MM.1S (cell line): Measurements from ENCODE around the gene TRIM72.
A peak's percentile ranks its signal among the peaks of the same experiment; 100 is the strongest.

Source experiments
- DNase-seq: peaks from one replicate; pipeline ENCODE4 v3.0.0-alpha.2; 2015
- H2AFZ ChIP-seq: fragments of 300-600 bp; sonication (generic); 2 replicates; pipeline ENCODE4 v1.6.0; 2016; ENCODE audit warnings: antibody characterized with exemption, low read length
- H3F3A ChIP-seq: fragments of 300-600 bp; sonication (generic); 2 replicates; pipeline ENCODE4 v1.6.1; 2016; ENCODE audit warnings: mild to moderate bottlenecking, antibody characterized with exemption, low read length, moderate library complexity, mixed read lengths; ENCODE audit not compliant: insufficient read depth
- H3K27ac ChIP-seq: fragments of 300-600 bp; sonication (generic); 2 replicates; pipeline ENCODE4 v1.5.1; 2016; ENCODE audit warnings: mild to moderate bottlenecking, low read length
- H3K27me3 ChIP-seq: fragments of 300-600 bp; sonication (generic); replicated peaks from 2 replicates; pipeline ENCODE4 v1.6.0; 2016; ENCODE audit warnings: low read length; ENCODE audit not compliant: insufficient read depth
- H3K36me3 ChIP-seq: fragments of 300-600 bp; sonication (generic); replicated peaks from 2 replicates; pipeline ENCODE4 v1.6.1; 2016; ENCODE audit warnings: mild to moderate bottlenecking, low read length, mixed read lengths; ENCODE audit not compliant: insufficient read depth
- H3K4me1 ChIP-seq: fragments of 300-600 bp; sonication (generic); 2 replicates; pipeline ENCODE4 v1.6.1; 2016; ENCODE audit warnings: low read length, mixed read lengths
- H3K4me2 ChIP-seq: fragments of 300-600 bp; sonication (generic); 2 replicates; pipeline ENCODE4 v1.6.0; 2016; ENCODE audit warnings: low read depth, low read length
- H3K4me3 ChIP-seq: fragments of 300-600 bp; sonication (generic); 2 replicates; pipeline ENCODE4 v1.5.1; 2016; ENCODE audit warnings: low read length, mixed read lengths
- H3K79me2 ChIP-seq: fragments of 300-600 bp; sonication (generic); 2 replicates; pipeline ENCODE4 v1.6.1; 2016; ENCODE audit warnings: mixed run types, low read length, mixed read lengths
- H3K9ac ChIP-seq: fragments of 300-600 bp; sonication (generic); 2 replicates; pipeline ENCODE4 v1.6.1; 2016; ENCODE audit warnings: low read length, mixed read lengths
- H3K9me2 ChIP-seq: fragments of 300-600 bp; sonication (generic); replicated peaks from 2 replicates; pipeline ENCODE4 v1.6.1; 2016; ENCODE audit warnings: mild to moderate bottlenecking, low read length, mixed read lengths; ENCODE audit not compliant: insufficient read depth
- H3K9me3 ChIP-seq: fragments of 300-600 bp; sonication (generic); replicated peaks from 2 replicates; pipeline ENCODE4 v1.6.1; 2016; ENCODE audit warnings: mild to moderate bottlenecking, low read length, mixed read lengths; ENCODE audit not compliant: insufficient read depth
- H4K20me1 ChIP-seq: fragments of 300-600 bp; sonication (generic); 2 replicates; pipeline ENCODE4 v1.6.1; 2016; ENCODE audit warnings: mild to moderate bottlenecking, low read length, moderate library complexity, mixed read lengths; ENCODE audit not compliant: insufficient read depth
- CTCF ChIP-seq: fragments of 300-600 bp; sonication (generic); IDR thresholded peaks from 2 replicates; pipeline ENCODE4 v1.5.1; 2016; ENCODE audit warnings: antibody characterized with exemption, low read length, mixed read lengths
- EZH2 ChIP-seq: fragments of 300-600 bp; sonication (generic); optimal IDR thresholded peaks from 2 replicates; pipeline ENCODE3; 2017; ENCODE audit warnings: low read depth, mild to moderate bottlenecking, antibody characterized with exemption, low read length, mixed read lengths
- EZH2phosphoT487 ChIP-seq: fragments of 300-600 bp; sonication (generic); IDR thresholded peaks from 2 replicates; pipeline ENCODE4 v1.6.1; 2018; ENCODE audit warnings: antibody characterized with exemption, low read length

TRIM72 gene

GRCh38 chr16:31181102-31181830 is 32.7 kb upstream of the TRIM72 start:
- Histone ChIP-seq H3K4me2 (peak overlapping the region; percentile 96), H3K9me2 (no peaks in the 10 kb centered on the region), H3K9ac (peak overlapping the region; percentile 96; the same call in 1 of the 2 replicates), H3K9me3 (no peaks in the 10 kb centered on the region), H3F3A (peaks cover 16% of the 10 kb centered on the region), H3K36me3 (peaks cover 29% of the 10 kb centered on the region), H4K20me1 (peaks cover 41% of the 10 kb centered on the region), H3K4me1 (peaks cover 21% of the 10 kb centered on the region), H3K27me3 (peaks cover 12% of the 10 kb centered on the region), H3K79me2 (peaks cover 61% of the 10 kb centered on the region), H3K27ac (peak overlapping the region; percentile 68; the same call in 1 of the 2 replicates), H2AFZ (no peak overlapping the region), H3K4me3 (peak overlapping the region; percentile 89)
- DNase-seq = no peak
- no peak for TF ChIP-seq EZH2
- no peak for TF ChIP-seq EZH2phosphoT487
- no peak for TF ChIP-seq CTCF

- DNase-seq = no peak
- no peak for TF ChIP-seq EZH2
- H3K4me3 ChIP-seq = no peak overlapping the region
- H3K27ac ChIP-seq = no peak overlapping the region
- H3K79me2 ChIP-seq = peaks cover 72% of the 10 kb centered on the region
- H3K9me2 ChIP-seq = no peaks in the 10 kb centered on the region
- H3K4me1 ChIP-seq = peaks cover 16% of the 10 kb centered on the region
- peaks cover 41% of the 10 kb centered on the region for H4K20me1 ChIP-seq
- H3K27me3 ChIP-seq = peaks cover 1% of the 10 kb centered on the region; the same call in 1 of the 2 replicates
- H2AFZ ChIP-seq = no peak overlapping the region
- H3K36me3 ChIP-seq = peaks cover 30% of the 10 kb centered on the region
- H3F3A ChIP-seq = peaks cover 12% of the 10 kb centered on the region
- H3K4me2 ChIP-seq = no peak overlapping the region
- H3K9me3 ChIP-seq = no peaks in the 10 kb centered on the region
- H3K9ac ChIP-seq = no peak overlapping the region
These were observed 31.5 kb upstream of the TRIM72 start for GRCh38 chr16:31182391-31182790.

- Histone ChIP-seq H3K27ac (no peak overlapping the region), H3K27me3 (no peaks in the 10 kb centered on the region), H3F3A (peaks cover 8% of the 10 kb centered on the region), H3K9me3 (no peaks in the 10 kb centered on the region), H3K4me2 (no peak overlapping the region), H3K4me1 (peaks cover 12% of the 10 kb centered on the region), H3K4me3 (no peak overlapping the region), H2AFZ (no peak overlapping the region), H4K20me1 (peaks cover 39% of the 10 kb centered on the region), H3K9ac (no peak overlapping the region), H3K36me3 (peaks cover 37% of the 10 kb centered on the region), H3K9me2 (no peaks in the 10 kb centered on the region), H3K79me2 (peaks cover 84% of the 10 kb centered on the region)
- no peak for TF ChIP-seq EZH2
- no peak for DNase-seq
These were observed 30.2 kb upstream of the TRIM72 start for GRCh38 chr16:31183432-31184428.

- no peak overlapping the region for H3K4me3 ChIP-seq
- peaks cover 38% of the 10 kb centered on the region for H4K20me1 ChIP-seq
- H3K79me2 ChIP-seq = peaks cover 90% of the 10 kb centered on the region
- H3F3A ChIP-seq = peaks cover 4% of the 10 kb centered on the region; the same call in 1 of the 2 replicates
- no peak for TF ChIP-seq EZH2phosphoT487
- TF ChIP-seq CTCF = no peak
- TF ChIP-seq EZH2 = no peak
- H3K4me2 ChIP-seq = no peak overlapping the region
- H2AFZ ChIP-seq = no peak overlapping the region
- H3K27ac ChIP-seq = no peak overlapping the region
- no peaks in the 10 kb centered on the region for H3K9me2 ChIP-seq
- H3K36me3 ChIP-seq = peaks cover 47% of the 10 kb centered on the region
- peaks cover 7% of the 10 kb centered on the region for H3K4me1 ChIP-seq
- DNase-seq = no peak
- no peak overlapping the region for H3K9ac ChIP-seq
- no peaks in the 10 kb centered on the region for H3K9me3 ChIP-seq
- H3K27me3 ChIP-seq = no peaks in the 10 kb centered on the region
These were observed 29.0 kb upstream of the TRIM72 start for GRCh38 chr16:31184888-31185287.
